GM21723 (cell line): Measurements from ENCODE around the gene PGS1.

ENCODE experiments used
- ATAC-seq: cut with Tn5 transposase; IDR thresholded peaks from one replicate; pipeline ENCODE4 v1.9.1; 2021; ENCODE audit warnings: mild to moderate bottlenecking, moderate library complexity; ENCODE audit not compliant: unreplicated experiment

Gene PGS1

GRCh38 chr17:78469443-78469842, 91.0 kb downstream of the PGS1 start:
- ATAC-seq = no peak

GRCh38 chr17:78471635-78472034, 93.2 kb downstream of the PGS1 start:
- ATAC-seq = no peak

GRCh38 chr17:78472035-78472905, 93.8 kb downstream of the PGS1 start:
- no peak for ATAC-seq

GRCh38 chr17:78473951-78474613, 95.6 kb downstream of the PGS1 start:
- ATAC-seq = no peak
